Measurements from ENCODE around the gene MITF.

The MITF gene

GRCh38 chr3:69770976-69771634 is 31.8 kb downstream of the MITF start:
- Histone ChIP-seq H3K27me3 (ENCODE audit: insufficient read depth, low read length) (no peaks in the 10 kb centered on the region), H3K27ac (ENCODE audit: low read depth, low read length) (peak overlapping the region; percentile 2; the same call in 1 of the 2 replicates), H2AFZ (ENCODE audit: low read length, unreplicated experiment) (no peak overlapping the region), H3K36me3 (ENCODE audit: insufficient read depth, low read length) (no peaks in the 10 kb centered on the region), H3K4me3 (ENCODE audit: low read depth, low read length) (no peak overlapping the region), H3K79me2 (ENCODE audit: control insufficient read depth, insufficient read depth, low read length, unreplicated experiment) (no peaks in the 10 kb centered on the region), H3K4me1 (ENCODE audit: control insufficient read depth, insufficient read depth, low read length, unreplicated experiment) (peaks cover 24% of the 10 kb centered on the region)

- Histone ChIP-seq H2AFZ (ENCODE audit: low read length, unreplicated experiment) (no peak overlapping the region), H3K4me3 (ENCODE audit: low read depth, low read length) (no peak overlapping the region), H3K27ac (ENCODE audit: low read depth, low read length) (no peak overlapping the region), H3K27me3 (ENCODE audit: insufficient read depth, low read length) (no peaks in the 10 kb centered on the region), H3K79me2 (ENCODE audit: control insufficient read depth, insufficient read depth, low read length, unreplicated experiment) (no peaks in the 10 kb centered on the region), H3K36me3 (ENCODE audit: insufficient read depth, low read length) (no peaks in the 10 kb centered on the region), H3K4me1 (ENCODE audit: control insufficient read depth, insufficient read depth, low read length, unreplicated experiment) (peaks cover 31% of the 10 kb centered on the region)
Observed at GRCh38 chr3:69772152-69772867, 33.0 kb downstream of the MITF start.

GRCh38 chr3:69774029-69774428 is 34.8 kb downstream of the MITF start:
- H3K79me2 ChIP-seq (ENCODE audit: control insufficient read depth, insufficient read depth, low read length, unreplicated experiment) = no peaks in the 10 kb centered on the region
- no peak overlapping the region for H3K4me3 ChIP-seq (ENCODE audit: low read depth, low read length)
- H3K4me1 ChIP-seq (ENCODE audit: control insufficient read depth, insufficient read depth, low read length, unreplicated experiment) = peaks cover 31% of the 10 kb centered on the region
- no peaks in the 10 kb centered on the region for H3K27me3 ChIP-seq (ENCODE audit: insufficient read depth, low read length)
- no peak overlapping the region for H3K27ac ChIP-seq (ENCODE audit: low read depth, low read length)
- H3K36me3 ChIP-seq (ENCODE audit: insufficient read depth, low read length) = no peaks in the 10 kb centered on the region
- no peak overlapping the region for H2AFZ ChIP-seq (ENCODE audit: low read length, unreplicated experiment)

- no peaks in the 10 kb centered on the region for H3K27me3 ChIP-seq (ENCODE audit: insufficient read depth, low read length)
- H3K36me3 ChIP-seq (ENCODE audit: insufficient read depth, low read length) = no peaks in the 10 kb centered on the region
- H3K4me3 ChIP-seq (ENCODE audit: low read depth, low read length) = no peak overlapping the region
- no peaks in the 10 kb centered on the region for H3K79me2 ChIP-seq (ENCODE audit: control insufficient read depth, insufficient read depth, low read length, unreplicated experiment)
- H2AFZ ChIP-seq (ENCODE audit: low read length, unreplicated experiment) = no peak overlapping the region
- H3K27ac ChIP-seq (ENCODE audit: low read depth, low read length) = no peak overlapping the region
- H3K4me1 ChIP-seq (ENCODE audit: control insufficient read depth, insufficient read depth, low read length, unreplicated experiment) = peaks cover 17% of the 10 kb centered on the region
Observed at GRCh38 chr3:69775751-69776150, 36.5 kb downstream of the MITF start.

GRCh38 chr3:69776289-69776688 is 37.0 kb downstream of the MITF start:
- Histone ChIP-seq H3K4me3 (ENCODE audit: low read depth, low read length) (no peak overlapping the region), H3K79me2 (ENCODE audit: control insufficient read depth, insufficient read depth, low read length, unreplicated experiment) (no peaks in the 10 kb centered on the region), H3K4me1 (ENCODE audit: control insufficient read depth, insufficient read depth, low read length, unreplicated experiment) (peaks cover 12% of the 10 kb centered on the region), H3K27ac (ENCODE audit: low read depth, low read length) (no peak overlapping the region), H3K27me3 (ENCODE audit: insufficient read depth, low read length) (no peaks in the 10 kb centered on the region), H2AFZ (ENCODE audit: low read length, unreplicated experiment) (no peak overlapping the region), H3K36me3 (ENCODE audit: insufficient read depth, low read length) (no peaks in the 10 kb centered on the region)

- Histone ChIP-seq H3K79me2 (ENCODE audit: control insufficient read depth, insufficient read depth, low read length, unreplicated experiment) (no peaks in the 10 kb centered on the region), H3K27ac (ENCODE audit: low read depth, low read length) (0 out of 2 replicates have a peak overlapping the region, but pooled peaks have one; percentile 9), H3K36me3 (ENCODE audit: insufficient read depth, low read length) (no peaks in the 10 kb centered on the region), H3K4me1 (ENCODE audit: control insufficient read depth, insufficient read depth, low read length, unreplicated experiment) (peaks cover 7% of the 10 kb centered on the region), H3K27me3 (ENCODE audit: insufficient read depth, low read length) (no peaks in the 10 kb centered on the region), H3K4me3 (ENCODE audit: low read depth, low read length) (no peak overlapping the region), H2AFZ (ENCODE audit: low read length, unreplicated experiment) (no peak overlapping the region)
Observed at GRCh38 chr3:69776920-69777581, 37.8 kb downstream of the MITF start.

GRCh38 chr3:69777582-69777967 is 38.3 kb downstream of the MITF start:
- Histone ChIP-seq H3K27ac (ENCODE audit: low read depth, low read length) (no peak overlapping the region), H2AFZ (ENCODE audit: low read length, unreplicated experiment) (no peak overlapping the region), H3K27me3 (ENCODE audit: insufficient read depth, low read length) (no peaks in the 10 kb centered on the region), H3K79me2 (ENCODE audit: control insufficient read depth, insufficient read depth, low read length, unreplicated experiment) (no peaks in the 10 kb centered on the region), H3K4me3 (ENCODE audit: low read depth, low read length) (no peak overlapping the region), H3K36me3 (ENCODE audit: insufficient read depth, low read length) (no peaks in the 10 kb centered on the region), H3K4me1 (ENCODE audit: control insufficient read depth, insufficient read depth, low read length, unreplicated experiment) (peaks cover 7% of the 10 kb centered on the region)

- Histone ChIP-seq H3K79me2 (ENCODE audit: control insufficient read depth, insufficient read depth, low read length, unreplicated experiment) (no peaks in the 10 kb centered on the region), H2AFZ (ENCODE audit: low read length, unreplicated experiment) (no peak overlapping the region), H3K27me3 (ENCODE audit: insufficient read depth, low read length) (no peaks in the 10 kb centered on the region), H3K4me3 (ENCODE audit: low read depth, low read length) (no peak overlapping the region), H3K4me1 (ENCODE audit: control insufficient read depth, insufficient read depth, low read length, unreplicated experiment) (peaks cover 31% of the 10 kb centered on the region), H3K27ac (ENCODE audit: low read depth, low read length) (no peak overlapping the region), H3K36me3 (ENCODE audit: insufficient read depth, low read length) (no peaks in the 10 kb centered on the region)
Observed at GRCh38 chr3:69781593-69781992, 42.3 kb downstream of the MITF start.

- Histone ChIP-seq H2AFZ (ENCODE audit: low read length, unreplicated experiment) (no peak overlapping the region), H3K27me3 (ENCODE audit: insufficient read depth, low read length) (no peaks in the 10 kb centered on the region), H3K36me3 (ENCODE audit: insufficient read depth, low read length) (no peaks in the 10 kb centered on the region; the same call in 1 of the 2 replicates), H3K79me2 (ENCODE audit: control insufficient read depth, insufficient read depth, low read length, unreplicated experiment) (no peaks in the 10 kb centered on the region), H3K27ac (ENCODE audit: low read depth, low read length) (peak overlapping the region; percentile 7; the same call in 1 of the 2 replicates), H3K4me1 (ENCODE audit: control insufficient read depth, insufficient read depth, low read length, unreplicated experiment) (peaks cover 40% of the 10 kb centered on the region), H3K4me3 (ENCODE audit: low read depth, low read length) (peak overlapping the region; percentile 6; the same call in 1 of the 2 replicates)
Observed at GRCh38 chr3:69784954-69785514, 45.8 kb downstream of the MITF start.

GRCh38 chr3:69785769-69786320 is 46.6 kb downstream of the MITF start:
- Histone ChIP-seq H3K36me3 (ENCODE audit: insufficient read depth, low read length) (no peaks in the 10 kb centered on the region; the same call in 1 of the 2 replicates), H3K4me1 (ENCODE audit: control insufficient read depth, insufficient read depth, low read length, unreplicated experiment) (peaks cover 49% of the 10 kb centered on the region), H3K4me3 (ENCODE audit: low read depth, low read length) (no peak overlapping the region), H3K27ac (ENCODE audit: low read depth, low read length) (no peak overlapping the region), H2AFZ (ENCODE audit: low read length, unreplicated experiment) (no peak overlapping the region), H3K79me2 (ENCODE audit: control insufficient read depth, insufficient read depth, low read length, unreplicated experiment) (no peaks in the 10 kb centered on the region), H3K27me3 (ENCODE audit: insufficient read depth, low read length) (no peaks in the 10 kb centered on the region)
